Fibroblast of the aortic adventitia (primary cell): Measurements from ENCODE around the gene ADD2. TPM values are rescaled to one million over a fixed set of nuclear protein-coding genes. Genes with fewer than 3 reads are reported as not detected.

ENCODE experiments used
- DNase-seq: peaks from one replicate; pipeline ENCODE4 v3.0.0-alpha.2; 2010; ENCODE audit warnings: low read depth
- H3K4me3 ChIP-seq: 2 replicates; pipeline ENCODE4 v1.5.1; 2011; ENCODE audit warnings: low read depth, mild to moderate bottlenecking, control low read depth, low read length, moderate library complexity
- total RNA-seq: library from RNA; depleted of rRNA; stranded (reverse); fragments of >200 nt; gene quantifications from 2 replicates; pipeline ENCODE4 v1.2.3, GENCODE V29; 2012; ENCODE audit warnings: low replicate concordance
- TF ChIP-seq, protein P1 (sequence below): IDR thresholded peaks from 2 replicates; pipeline ENCODE4 v1.5.1; 2011; ENCODE audit warnings: mild to moderate bottlenecking, low read length, control low read depth, inconsistent platforms; ENCODE audit not compliant: insufficient read depth

ADD2 gene
- total RNA-seq, 1 donor = 0.36 TPM

GRCh38 chr2:70717431-70718038 lies 50.5 kb downstream of the ADD2 start:
- TF ChIP-seq, protein P1, sequence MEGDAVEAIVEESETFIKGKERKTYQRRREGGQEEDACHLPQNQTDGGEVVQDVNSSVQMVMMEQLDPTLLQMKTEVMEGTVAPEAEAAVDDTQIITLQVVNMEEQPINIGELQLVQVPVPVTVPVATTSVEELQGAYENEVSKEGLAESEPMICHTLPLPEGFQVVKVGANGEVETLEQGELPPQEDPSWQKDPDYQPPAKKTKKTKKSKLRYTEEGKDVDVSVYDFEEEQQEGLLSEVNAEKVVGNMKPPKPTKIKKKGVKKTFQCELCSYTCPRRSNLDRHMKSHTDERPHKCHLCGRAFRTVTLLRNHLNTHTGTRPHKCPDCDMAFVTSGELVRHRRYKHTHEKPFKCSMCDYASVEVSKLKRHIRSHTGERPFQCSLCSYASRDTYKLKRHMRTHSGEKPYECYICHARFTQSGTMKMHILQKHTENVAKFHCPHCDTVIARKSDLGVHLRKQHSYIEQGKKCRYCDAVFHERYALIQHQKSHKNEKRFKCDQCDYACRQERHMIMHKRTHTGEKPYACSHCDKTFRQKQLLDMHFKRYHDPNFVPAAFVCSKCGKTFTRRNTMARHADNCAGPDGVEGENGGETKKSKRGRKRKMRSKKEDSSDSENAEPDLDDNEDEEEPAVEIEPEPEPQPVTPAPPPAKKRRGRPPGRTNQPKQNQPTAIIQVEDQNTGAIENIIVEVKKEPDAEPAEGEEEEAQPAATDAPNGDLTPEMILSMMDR = no peak
- DNase-seq = no peak
- H3K4me3 ChIP-seq = no peak overlapping the region

GRCh38 chr2:70716951-70717350 lies 51.0 kb downstream of the ADD2 start:
- DNase-seq = no peak

DNA sequence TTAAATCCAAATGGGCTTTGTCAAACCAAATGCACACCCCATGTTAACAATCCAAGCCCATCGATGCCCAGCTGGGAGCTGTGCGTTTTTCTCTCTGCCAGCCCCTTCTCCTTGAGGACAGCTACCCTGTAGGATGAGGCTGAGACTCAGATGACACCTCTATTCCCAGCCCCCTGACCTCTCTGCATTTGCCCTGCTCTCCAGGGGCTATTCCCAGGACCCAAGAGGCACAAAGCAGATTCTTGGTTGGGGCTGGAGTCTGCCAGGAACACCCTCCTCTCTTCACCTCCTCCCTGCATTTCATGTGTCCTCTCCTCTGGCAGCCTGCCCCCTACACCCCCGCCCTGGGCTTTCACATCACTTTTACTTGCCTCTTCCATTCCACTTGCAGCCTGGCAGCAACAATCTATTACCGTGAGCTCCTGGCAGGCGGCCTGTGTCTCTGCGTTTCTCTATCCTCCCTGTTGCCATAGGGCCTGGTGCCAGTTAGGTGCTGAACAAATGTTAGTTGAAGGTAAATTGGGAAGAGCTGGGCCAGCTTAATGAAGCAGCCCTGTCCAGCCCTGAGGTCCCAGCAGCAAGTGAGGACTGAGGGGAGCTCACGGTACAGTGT lies 51.8 kb downstream of the ADD2 start:
- TF ChIP-seq, protein P1 = no peak
- no peak for DNase-seq
- no peak overlapping the region for H3K4me3 ChIP-seq

More at GRCh38 chr2:70716951-70717350, 51.0 kb downstream of the ADD2 start:
- H3K4me3 ChIP-seq = no peak overlapping the region
- TF ChIP-seq, protein P1 = no peak

- TF ChIP-seq, protein P1 = no peak
- DNase-seq = no peak
- no peak overlapping the region for H3K4me3 ChIP-seq
Measured at GRCh38 chr2:70715071-70715985, 52.7 kb downstream of the ADD2 start.

DNA sequence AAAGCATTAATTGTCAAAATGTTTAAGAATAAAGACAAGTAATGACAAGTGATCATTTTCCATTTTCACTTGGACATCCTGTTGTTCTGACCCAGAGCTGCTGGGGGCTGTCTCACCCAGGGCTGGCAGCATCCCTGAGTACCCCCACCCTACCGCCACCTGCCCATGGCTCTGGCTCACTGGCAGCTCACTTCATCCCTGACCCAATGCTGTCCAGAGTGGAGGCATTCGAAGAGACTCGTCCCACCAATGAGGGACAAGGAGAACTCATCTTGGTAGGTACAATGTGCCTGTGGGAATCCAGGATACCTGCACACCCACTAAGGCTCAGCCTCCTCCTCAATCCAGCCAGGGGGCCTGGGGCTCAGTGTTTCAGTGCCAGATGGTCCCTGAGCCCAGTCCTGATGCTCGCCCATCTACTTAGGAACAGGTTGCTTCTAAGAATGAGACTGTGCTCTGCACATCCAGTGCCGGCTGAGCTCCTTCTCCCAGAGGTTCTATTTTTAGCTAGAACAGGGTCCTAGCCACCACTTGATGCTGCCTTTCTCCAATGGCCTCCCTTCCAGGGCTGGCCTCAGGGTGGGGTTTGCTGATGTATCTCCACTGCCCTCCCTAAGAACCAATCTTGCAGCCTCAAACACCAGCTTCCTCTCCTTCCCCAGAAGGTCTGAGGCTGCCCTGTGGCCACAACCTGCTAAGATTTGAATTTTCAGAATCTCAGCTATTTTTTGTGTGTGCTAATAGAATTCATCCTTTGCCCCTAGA lies 53.7 kb downstream of the ADD2 start:
- TF ChIP-seq, protein P1 = no peak
- no peak overlapping the region for H3K4me3 ChIP-seq
- no peak for DNase-seq

- no peak overlapping the region for H3K4me3 ChIP-seq
- TF ChIP-seq, protein P1 = no peak
- no peak for DNase-seq
Measured at GRCh38 chr2:70712916-70713315, 55.1 kb downstream of the ADD2 start.
